Measurements from ENCODE around the gene NKD1.

GRCh38 chr16:50570354-50570753 is 22.2 kb downstream of the NKD1 start:
- TF ChIP-seq EZH2phosphoT487 (IDR thresholded peaks at IDR 0.05; ENCODE audit: borderline replicate concordance) (no peak), CTCF (conservative IDR thresholded peaks at IDR 0.05; ENCODE audit: low read length) (no peak)

All from Loucy (cell line).